ENCODE data around the gene TPPP2.
"Not testable (repeated sequence)": the region's sequence is repeated elsewhere in the genome, so short reads cannot be mapped to it uniquely, and the experiment has no call there.

The TPPP2 gene

DNA sequence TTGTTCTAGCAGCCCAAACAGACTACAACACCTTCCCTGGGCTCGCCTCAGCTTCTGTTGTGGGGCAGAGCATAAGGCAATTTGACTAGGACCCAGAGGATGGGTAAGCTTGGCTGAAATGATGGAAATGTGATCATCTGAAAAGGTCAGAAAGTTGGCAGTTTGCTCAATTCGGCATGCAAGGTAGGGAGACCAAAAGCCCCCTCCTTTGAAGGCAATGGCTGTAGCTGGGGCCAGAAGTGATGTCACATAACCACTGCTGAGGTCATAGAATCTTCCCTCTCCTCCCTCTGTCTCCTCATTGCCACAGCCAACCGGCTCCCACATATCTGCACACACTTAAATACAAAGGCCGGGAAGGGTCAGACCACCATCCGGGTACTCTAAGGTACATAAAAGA is at the start of gene TPPP2:
TSS of gene TPPP2 (plus strand) at position 301 of the 400 bp plus-strand sequence. CDS start 365 bp downstream, outside the sequence.
- no peak within 1 kb of the TSS for H3K4me3 ChIP-seq (ENCODE audit: low read depth, low read length)

DNA sequence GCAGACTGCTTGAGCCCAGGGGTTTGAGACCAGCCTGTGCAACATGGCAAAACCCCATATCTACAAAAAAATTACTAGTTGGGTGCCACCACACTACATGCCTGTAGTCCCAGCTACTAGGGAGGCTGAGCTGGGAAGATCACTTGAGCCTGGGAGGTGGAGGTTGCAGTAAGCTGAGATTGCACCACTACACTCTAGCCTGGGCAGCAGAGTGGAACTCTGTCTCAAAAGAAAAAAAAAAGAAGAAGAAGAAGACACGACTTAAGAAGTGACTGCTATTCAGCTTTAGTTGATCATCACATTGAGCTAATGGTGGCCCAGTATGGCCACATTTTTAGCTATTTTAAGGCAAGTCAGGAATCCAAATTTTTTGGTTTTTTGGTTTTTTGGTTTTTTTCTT is 49.1 kb upstream of the TPPP2 start:
- H3K4me3 ChIP-seq (ENCODE audit: low read depth, low read length): no peak overlapping the region

DNA sequence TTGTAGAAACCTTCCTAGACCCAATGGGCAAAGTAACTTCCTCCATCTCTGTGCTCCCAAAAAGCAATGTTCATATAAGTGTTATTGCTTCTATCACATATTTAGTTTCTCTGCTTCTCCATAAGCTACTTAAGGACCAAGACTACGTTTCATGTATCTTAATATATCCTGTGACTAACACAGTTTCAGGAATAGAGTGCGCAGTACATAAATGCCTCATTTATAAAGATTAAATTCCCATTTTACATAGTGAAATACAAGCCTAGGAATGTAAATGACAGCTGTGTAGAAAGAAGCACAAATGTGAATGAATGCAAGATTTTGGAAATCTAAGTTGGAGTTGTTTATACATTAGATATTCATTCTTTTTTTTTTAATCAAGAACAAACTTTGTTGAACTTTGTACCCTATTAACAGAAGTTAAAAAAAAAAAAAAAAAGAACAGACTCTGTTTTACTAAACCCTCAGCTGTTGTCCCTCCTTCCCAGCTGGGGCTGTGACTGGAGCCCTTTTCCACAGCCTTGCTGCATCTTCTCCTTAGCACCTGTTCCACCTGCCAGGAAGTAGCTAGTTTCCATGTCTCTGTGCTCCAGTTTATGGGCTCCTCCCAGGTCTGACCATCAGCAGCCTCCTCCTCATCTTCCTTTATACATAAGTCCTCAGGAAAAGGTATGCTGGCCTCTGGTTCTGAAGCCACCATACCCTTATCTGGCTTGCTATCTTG is 47.2 kb upstream of the TPPP2 start:
- H3K4me3 ChIP-seq (ENCODE audit: low read depth, low read length): no peak overlapping the region

DNA sequence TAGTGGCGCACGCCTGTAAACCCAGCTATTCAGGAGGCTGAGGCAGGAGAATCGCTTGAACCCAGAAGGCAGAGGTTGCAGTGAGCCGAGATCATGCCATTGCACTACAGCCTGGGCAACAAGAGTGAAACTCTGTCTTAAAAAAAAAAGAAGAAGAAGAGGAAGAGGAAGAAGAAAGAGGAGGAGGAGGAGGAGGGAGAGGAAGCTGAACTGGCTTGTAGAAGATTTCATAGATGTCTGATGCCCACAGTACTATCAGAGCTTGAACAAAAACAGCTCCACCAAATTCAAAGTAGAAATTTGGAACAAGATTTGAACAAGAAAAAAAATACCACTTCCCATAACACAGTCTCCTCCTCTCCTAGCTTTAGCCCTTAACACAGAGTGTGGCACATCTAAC is 44.4 kb upstream of the TPPP2 start:
- not testable (repeated sequence) for H3K4me3 ChIP-seq (ENCODE audit: low read depth, low read length)

DNA sequence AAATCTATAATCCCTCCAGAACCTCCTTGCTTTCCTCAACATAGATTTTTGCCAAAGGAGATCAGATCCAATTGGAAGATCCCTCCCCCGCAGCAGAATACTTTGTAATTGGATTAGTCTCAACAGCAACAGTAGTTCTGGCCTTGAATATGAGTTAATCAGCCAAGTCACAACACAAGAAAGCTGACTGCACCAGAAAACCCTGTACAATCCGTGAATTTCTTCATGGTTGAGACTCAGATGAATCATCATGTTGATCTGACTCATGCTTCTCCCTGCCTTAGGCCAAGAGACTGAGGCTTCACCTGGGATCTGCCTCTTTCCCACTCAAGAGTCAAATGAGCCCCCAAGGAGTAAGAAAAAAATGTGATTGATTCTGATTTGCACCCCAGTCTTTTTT is 43.2 kb upstream of the TPPP2 start:
- no peak overlapping the region for H3K4me3 ChIP-seq (ENCODE audit: low read depth, low read length)

DNA sequence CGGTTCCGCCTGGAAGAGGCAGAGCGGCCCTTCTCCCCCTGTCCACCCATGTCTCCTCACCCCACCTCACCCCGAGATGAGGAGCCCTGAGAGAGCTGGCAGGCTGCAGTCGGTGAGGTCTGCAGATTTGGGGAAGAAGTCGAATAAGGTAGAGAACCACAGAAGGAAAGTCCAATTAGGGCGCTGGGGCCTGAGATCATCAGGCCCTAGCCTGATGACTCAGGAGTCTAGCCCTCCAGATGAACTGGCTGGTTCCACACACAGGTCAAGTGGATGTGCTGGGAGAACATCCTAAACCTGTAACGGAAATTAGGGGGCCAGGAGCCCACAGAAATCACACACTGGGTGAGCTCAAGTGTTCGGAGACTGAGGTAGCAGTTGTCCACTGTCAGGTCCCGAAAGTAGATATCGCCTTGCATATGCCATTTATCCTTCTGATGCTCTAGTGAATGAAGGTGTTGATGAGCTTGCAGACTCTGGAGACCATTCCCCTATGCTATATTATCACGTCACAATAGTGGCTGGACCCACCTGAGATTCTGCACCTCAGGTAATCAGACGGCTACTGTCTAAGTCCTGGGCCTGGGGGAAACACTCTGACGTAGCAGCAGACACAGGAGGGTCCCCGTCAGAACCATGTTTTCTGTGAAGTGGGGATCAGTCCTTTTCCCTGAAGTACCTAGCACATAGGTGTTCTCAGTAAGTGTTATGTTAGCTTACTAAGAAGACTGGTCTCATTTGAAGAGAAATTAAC is 41.1 kb upstream of the TPPP2 start:
- H3K4me3 ChIP-seq (ENCODE audit: low read depth, low read length): peak overlapping the region; percentile 41

DNA sequence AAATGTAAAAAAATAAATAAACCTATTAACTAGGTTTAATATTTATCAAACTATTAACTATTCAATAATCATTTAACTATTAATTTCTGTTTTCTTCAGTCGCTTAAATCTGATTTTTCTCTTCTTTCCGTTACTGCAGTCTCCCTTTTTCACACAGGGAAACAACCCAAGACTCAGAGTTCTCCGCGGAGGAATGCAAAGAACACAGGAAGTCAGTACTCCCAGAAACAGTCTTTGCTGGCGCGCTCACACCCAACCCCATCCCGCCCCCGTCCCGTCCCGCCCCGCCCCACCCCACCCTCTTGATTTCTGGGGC is 40.6 kb upstream of the TPPP2 start:
- H3K4me3 ChIP-seq (ENCODE audit: low read depth, low read length): peak overlapping the region; percentile 41

DNA sequence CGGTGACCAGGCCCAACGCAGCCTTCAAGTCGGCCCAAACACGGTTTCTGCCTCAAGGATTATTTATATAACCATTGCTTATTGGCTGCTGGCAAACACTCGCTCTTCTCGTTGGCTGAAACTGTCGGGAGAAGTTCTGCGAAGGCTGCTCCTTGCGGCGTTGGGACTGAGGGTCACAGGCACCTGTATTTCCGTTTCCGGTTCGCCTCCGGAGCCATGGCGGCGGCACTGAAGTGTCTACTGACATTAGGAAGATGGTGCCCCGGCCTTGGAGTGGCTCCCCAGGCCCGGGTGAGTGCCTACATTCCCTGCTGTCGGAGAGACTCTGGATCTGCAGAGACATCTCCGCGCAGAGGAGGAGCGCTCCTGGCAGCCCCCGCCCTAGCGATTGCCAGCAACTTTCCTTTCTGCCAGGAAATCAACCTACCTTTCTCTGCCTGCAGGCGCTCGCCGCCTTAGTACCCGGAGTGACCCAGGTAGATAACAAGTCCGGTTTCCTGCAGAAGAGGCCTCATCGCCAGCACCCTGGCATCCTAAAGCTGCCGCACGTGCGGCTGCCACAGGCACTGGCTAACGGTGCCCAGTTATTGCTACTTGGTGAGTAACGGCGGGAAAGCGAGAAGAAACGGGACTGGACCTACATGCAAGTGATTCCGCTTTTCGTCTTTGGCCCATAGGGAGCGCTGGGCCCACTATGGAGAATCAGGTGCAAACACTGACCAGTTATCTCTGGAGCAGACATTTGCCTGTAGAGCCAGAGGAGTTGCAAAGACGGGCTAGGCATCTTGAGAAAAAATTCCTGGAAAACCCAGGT is 40.0 kb upstream of the TPPP2 start, which contains the start of gene METTL17:
TSS of gene METTL17 (plus strand) at position 194 of the 814 bp plus-strand sequence. CDS start at position 217, 23 bp downstream.
- peak within 1 kb of the TSS; percentile 86 for H3K4me3 ChIP-seq (ENCODE audit: low read depth, low read length)

DNA sequence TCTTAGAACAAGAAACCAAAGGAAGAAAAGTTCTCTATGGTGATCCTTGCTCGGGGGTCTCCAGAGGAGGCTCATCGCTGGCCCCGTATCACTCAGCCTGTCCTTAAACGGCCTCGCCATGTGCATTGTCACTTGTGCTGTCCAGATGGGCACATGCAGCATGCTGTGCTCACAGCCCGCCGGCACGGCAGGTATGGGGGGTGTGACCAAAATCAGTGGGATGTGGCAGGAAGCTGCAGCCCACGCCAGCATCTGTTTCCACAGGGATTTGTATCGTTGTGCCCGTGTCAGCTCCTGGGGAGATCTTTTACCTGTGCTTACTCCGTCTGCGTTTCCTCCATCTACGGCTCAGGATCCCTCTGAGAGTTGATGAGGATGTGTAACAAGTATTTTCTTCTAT is 33.5 kb upstream of the TPPP2 start:
- no peak overlapping the region for H3K4me3 ChIP-seq (ENCODE audit: low read depth, low read length)

DNA sequence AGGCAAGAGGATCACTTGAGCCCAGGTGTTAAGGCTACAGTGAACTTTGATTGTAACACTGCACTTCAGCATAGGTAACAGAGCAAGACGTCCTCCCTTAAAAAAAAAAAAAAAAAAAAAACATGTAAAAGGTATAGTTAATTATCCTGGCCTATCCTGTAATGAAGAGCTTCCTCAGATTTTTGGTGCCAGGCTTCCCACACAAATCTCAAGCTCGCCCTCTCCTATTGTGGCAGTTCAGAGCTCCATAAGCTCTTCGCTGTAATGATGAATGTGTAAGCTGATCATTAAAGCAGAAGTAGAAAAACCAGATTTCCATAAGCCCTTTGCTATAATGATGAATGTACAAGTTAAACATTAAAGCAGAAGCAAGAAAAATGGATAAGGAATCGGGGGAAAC is 32.9 kb upstream of the TPPP2 start:
- no peak overlapping the region for H3K4me3 ChIP-seq (ENCODE audit: low read depth, low read length)

DNA sequence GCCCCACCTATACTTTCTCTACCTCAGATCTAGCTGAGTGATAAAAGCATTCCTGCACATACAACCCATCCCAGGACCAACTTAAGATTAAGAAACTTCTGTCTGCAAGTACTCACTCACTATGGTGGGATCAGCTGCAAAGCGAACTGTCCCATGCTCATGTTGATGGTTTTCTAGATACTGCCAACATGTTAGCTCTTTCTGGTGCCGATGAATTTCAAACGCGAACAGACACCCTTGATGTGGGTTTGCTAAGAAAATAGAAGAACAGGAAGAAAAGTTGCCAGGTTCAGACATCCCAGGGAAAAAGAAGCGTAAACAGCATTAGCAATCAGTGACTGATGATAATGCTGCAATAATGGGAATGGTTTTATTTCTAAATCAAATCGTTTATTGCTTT is 32.5 kb upstream of the TPPP2 start:
- no peak overlapping the region for H3K4me3 ChIP-seq (ENCODE audit: low read depth, low read length)

DNA sequence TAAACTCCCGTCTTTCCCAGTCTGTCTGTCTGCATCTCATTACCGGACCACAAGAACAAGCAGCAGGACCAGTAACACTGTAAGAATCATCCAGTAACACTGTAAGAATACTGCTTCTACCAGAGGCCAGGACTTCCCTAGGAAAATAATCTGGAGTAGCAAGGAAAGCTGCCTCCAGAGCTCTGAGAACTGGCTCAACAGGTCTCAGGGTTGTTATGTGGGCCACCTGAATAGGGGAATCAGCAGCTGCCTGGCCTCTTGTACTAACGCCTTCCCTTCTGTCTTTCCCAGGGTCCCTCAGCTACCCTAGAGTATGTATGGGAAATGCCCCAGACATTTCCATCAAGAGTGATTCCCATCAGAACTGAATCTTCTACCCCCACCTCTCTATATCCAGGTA is 31.9 kb upstream of the TPPP2 start:
- no peak overlapping the region for H3K4me3 ChIP-seq (ENCODE audit: low read depth, low read length)

DNA sequence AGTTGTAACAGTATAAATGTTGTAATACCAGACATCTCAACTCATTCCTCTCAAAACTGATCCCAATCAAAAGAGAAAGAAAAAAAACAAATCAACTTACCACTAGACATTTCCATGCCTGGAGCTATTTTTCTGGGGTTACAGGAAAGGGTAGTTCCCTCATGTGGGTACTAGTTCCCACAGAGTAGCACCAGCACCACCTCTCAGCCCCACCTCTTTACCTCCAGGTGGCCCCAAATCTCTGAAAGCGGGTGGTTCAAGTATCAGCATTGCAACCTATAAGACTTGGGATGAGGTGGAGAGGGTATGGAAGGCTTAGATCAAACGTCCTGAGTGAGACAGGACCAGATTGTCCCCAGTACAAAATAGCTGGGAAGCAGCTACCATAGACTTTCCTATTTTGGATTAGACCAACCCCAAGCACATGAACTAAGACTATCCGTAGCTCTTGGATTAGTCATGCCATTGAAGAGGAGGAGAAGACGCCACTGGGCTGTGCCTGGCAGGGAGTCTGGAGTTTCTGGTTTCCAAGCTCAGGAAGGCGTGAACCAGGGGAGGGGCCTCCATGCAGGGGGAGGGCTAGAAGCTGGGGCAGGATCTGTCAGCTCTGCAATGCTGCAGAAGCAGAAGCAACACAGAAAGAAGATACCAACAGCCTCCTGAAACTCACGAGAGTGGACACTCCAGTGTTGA is 31.2 kb upstream of the TPPP2 start, which contains the start of gene SLC39A2:
TSS of gene SLC39A2 (plus strand) at position 620 of the 693 bp plus-strand sequence. CDS start 154 bp downstream, outside the sequence.
- no peak within 1 kb of the TSS for H3K4me3 ChIP-seq (ENCODE audit: low read depth, low read length)

DNA sequence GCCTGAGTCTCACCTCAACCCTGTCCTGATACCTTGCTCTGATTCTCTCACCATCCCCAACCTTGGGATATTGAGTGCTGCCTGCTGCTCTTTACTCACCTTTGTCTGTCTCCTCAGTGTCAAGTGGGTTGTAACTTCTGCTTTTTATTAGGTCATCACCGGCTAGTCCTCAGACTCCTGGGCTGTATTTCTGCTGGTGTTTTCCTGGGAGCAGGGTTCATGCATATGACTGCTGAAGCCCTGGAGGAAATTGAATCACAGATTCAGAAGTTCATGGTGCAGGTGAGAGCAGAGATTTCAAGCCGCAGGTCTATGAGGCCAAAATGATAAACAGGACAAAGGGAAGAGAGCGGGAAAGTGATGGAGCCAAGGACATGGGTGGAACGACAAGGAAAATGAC is 30.4 kb upstream of the TPPP2 start:
- no peak overlapping the region for H3K4me3 ChIP-seq (ENCODE audit: low read depth, low read length)

DNA sequence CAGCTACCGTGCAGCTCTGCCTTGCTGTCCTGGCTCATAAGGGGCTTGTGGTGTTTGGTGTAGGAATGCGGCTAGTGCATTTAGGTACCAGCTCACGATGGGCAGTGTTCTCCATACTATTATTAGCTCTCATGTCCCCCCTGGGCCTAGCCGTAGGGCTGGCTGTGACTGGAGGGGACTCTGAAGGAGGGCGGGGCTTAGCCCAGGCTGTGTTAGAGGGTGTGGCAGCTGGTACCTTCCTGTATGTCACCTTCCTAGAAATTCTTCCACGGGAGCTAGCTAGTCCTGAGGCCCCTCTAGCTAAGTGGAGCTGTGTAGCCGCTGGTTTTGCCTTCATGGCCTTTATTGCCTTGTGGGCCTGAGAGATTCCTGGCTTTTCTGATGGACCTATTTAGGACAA is 28.8 kb upstream of the TPPP2 start:
- no peak overlapping the region for H3K4me3 ChIP-seq (ENCODE audit: low read depth, low read length)

DNA sequence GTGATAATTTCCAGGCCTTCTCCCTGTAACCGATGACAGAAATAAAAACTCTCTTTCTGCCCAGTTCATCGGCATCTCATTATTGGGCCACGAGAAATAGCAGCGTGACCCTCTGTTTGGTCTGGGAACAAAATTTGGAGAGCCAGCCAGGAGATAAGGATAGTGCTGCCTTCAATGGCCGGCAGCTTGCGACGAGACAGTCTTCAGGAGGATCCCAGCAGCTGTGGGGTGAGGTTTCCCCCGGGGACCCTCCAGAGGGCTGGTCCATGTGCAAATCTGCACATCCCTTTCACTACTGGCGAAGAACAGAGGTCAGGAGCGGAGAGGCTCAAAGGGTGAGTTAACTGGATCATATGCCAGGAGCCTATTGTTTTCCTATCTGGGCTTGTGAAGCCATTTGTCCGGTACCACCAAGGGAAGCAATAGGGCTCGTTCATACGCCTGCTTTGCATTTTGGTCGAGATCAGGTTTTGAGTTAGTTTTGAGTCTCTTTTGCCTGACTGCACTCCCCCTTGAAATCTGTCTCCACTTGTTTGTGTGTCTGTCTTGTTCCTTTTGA is 26.1 kb upstream of the TPPP2 start:
- H3K4me3 ChIP-seq (ENCODE audit: low read depth, low read length): no peak overlapping the region

DNA sequence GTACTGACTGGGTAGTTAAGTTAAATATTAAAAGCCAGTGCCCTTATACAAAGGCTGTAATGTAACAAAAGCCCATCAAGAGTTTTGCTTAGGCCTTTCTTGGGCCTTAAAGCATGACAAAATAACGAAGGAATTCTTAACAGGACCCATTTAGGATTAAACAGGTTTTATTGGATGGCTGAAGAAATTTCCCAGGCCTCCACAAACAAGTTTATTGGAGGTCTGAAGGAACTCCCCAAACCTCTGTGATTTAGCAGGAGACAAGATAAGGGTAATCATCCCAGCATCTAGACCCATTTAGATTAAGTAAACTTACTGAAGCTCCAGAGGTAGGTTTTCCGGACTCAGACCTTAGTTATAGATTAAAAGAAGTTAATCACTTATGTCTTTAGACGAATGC is 20.3 kb upstream of the TPPP2 start:
- H3K4me3 ChIP-seq (ENCODE audit: low read depth, low read length): not testable (repeated sequence)

DNA sequence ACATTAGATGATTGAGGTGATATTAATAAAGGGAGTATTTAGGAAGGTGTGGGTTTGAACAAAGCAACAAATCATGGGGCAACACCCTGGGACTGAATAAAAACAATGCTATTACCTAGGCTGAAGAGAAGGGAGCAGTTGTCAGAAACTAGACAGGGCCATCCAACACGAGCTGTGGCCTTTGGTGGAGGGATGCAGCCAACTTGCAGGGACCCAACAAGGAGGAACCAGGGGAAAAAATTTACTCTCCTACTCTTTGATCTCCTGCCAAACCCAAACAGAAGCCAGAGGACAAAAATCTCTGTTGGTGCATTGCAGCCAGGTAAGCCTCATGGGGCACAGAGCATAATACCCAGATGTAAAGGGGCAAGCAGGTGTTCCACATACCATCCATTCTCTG is 18.9 kb upstream of the TPPP2 start:
- no peak overlapping the region for H3K4me3 ChIP-seq (ENCODE audit: low read depth, low read length)

DNA sequence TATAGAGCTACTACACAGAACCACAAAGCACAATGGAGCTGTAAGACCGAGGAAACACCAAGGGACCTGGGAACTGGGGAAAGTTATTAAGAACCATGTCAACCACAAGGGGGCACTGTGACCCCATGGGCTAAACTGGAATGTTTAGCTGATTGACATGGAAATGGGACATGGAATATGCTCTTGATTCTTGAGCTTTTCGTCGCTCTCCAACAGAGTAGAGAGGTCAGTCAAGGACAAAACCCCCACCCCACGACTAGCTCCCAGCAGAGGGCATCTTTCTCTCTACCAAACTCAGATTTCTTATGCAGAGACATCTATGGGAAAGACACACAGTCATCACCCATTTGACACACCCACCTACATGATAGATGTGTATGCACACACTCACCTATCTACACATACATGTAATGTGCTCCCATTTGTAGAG is 15.2 kb upstream of the TPPP2 start:
- H3K4me3 ChIP-seq (ENCODE audit: low read depth, low read length): no peak overlapping the region

DNA sequence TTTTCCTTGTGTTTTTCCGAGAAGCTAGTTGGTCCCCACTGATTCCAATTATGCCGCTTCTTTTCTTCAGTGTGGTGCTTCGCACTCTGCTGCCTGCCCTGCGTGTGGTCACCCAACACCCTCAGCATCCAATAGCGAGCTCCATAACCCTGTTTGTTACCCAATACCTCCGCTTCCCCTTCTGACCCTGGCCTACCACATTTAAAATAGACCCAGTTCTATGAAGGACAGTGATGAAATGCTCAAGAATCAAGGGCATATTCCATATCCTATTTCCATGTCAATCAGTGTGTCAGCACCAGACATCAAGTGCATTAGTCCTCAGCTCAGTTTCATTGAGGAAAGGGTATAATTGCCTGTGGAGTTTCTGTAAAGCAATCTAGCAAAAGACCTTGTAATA is 14.7 kb upstream of the TPPP2 start:
- H3K4me3 ChIP-seq (ENCODE audit: low read depth, low read length): no peak overlapping the region

Measured in iPS-11a (cell line).